ENCODE results near the gene TSSK6. TPM values are rescaled to one million over a fixed set of nuclear protein-coding genes. Genes with fewer than 3 reads are reported as not detected.

TSSK6 gene
- polyA plus RNA-seq, 1 donor (not counting 4 experiments of a cell fraction or from before 2014, with no cell fraction given) = 0.47 TPM

GRCh38 chr19:19558055-19558454 lies 42.7 kb upstream of the TSSK6 start:
- Histone ChIP-seq H3K4me3 (ENCODE audit: control insufficient read depth in 2 of 3, extremely low read depth in 1 of 3, insufficient read depth in 2 of 3, low read depth in 1 of 3, low read length in 3 of 3) (no peak overlapping the region), H4K20me1 (ENCODE audit: control insufficient read depth, extremely low read depth, insufficient read depth, low read length) (no peaks in the 10 kb centered on the region), H3K4me1 (ENCODE audit: control insufficient read depth, extremely low read depth, insufficient read depth, low read length) (no peaks in the 10 kb centered on the region), H3K27ac (ENCODE audit: control insufficient read depth, insufficient read depth, low read length) (no peak overlapping the region), H3K27me3 (ENCODE audit: control insufficient read depth, extremely low read depth, insufficient read depth, low read length) (no peaks in the 10 kb centered on the region), H3K9ac (ENCODE audit: control insufficient read depth, extremely low read depth, insufficient read depth, low read length) (no peak overlapping the region), H3K9me3 (ENCODE audit: control insufficient read depth, low read depth, low read length) (no peaks in the 10 kb centered on the region), H3K9me1 (ENCODE audit: control insufficient read depth, extremely low read depth, insufficient read depth, low read length) (no peaks in the 10 kb centered on the region), H3K4me2 (ENCODE audit: control insufficient read depth, extremely low read depth, insufficient read depth, low read depth, low read length) (no peak overlapping the region), H3K36me3 (ENCODE audit: control insufficient read depth in 2 of 2, extremely low read depth in 1 of 2, insufficient read depth in 2 of 2, low read length in 2 of 2) (no peaks in the 10 kb centered on the region), H3K79me2 (ENCODE audit: control insufficient read depth, insufficient read depth, low read length) (no peaks in the 10 kb centered on the region), H2AFZ (ENCODE audit: control insufficient read depth, low read length) (no peak overlapping the region)
- TF ChIP-seq EZH2 (IDR thresholded peaks at IDR 0.05; ENCODE audit: low read length) (no peak), CTCF (optimal IDR thresholded peaks at IDR 0.05 in 1 of 3, IDR thresholded peaks at IDR 0.05 in 1 of 3, conservative IDR thresholded peaks at IDR 0.05 in 1 of 3; ENCODE audit: extremely low read depth in 1 of 3, insufficient read depth in 2 of 3, low read length in 3 of 3) (no peak)
- DNase-seq (ENCODE audit: low read depth, low spot score) (no peak), FAIRE-seq (no peak)
- dilution Hi-C loops (cut with MboI; ENCODE audit: extremely low pct_ligation_motif_present, low sequenced_read_pairs) = no loop called here

DNA sequence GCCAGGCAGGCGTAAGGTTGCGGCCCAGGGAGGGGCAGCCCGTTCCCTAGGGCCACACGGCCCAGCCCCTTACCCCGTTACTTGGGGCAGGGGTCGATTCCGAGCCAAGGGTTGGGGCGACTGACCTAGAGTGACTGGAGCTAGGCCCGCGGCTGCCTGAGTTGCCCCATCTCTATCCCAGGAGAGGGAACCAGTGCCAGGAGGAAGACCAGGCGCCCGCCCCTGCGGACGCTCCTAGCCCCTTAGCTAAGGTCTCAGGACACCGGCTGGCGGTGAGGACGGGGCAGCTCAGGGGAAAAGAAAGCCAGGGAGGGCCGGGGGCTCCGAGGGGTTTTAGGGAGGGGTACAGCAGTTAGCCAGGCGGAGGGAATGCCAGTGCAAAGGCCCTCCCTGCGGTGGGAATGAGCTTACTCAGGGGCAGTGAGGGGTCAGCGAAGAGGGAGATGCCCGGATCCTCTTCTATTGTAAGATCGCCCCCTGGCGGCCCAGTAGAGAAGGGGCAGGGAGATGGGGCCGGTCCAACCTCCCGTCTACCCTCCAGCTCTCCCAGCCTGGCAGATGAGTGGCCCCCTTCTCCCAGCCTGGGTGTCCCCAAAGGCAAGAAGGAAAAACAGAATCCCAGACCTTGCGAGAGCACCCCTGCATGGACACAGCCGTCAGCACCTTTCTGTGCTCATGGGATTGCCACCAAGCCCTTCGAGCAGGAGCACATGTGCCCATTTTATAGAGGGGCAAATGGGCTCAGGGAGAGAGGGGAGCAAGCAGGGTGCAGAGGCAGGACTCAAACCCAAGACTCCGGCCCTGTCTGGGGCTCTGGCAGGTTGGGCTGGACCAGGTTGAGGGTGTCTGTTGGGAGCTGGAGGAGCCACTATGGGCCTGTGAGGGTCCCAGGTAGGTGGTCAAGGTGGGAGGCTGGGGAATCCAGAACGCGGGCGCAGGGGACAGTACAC lies 39.0 kb upstream of the TSSK6 start:
- TF ChIP-seq CTCF (optimal IDR thresholded peaks at IDR 0.05 in 1 of 3, IDR thresholded peaks at IDR 0.05 in 1 of 3, conservative IDR thresholded peaks at IDR 0.05 in 1 of 3; ENCODE audit: extremely low read depth in 1 of 3, insufficient read depth in 2 of 3, low read length in 3 of 3) (peak; percentile 71 to 88 (median 79)), EZH2 (IDR thresholded peaks at IDR 0.05; ENCODE audit: low read length) (no peak)
- Histone ChIP-seq H4K20me1 (ENCODE audit: control insufficient read depth, extremely low read depth, insufficient read depth, low read length) (no peaks in the 10 kb centered on the region), H3K4me1 (ENCODE audit: control insufficient read depth, extremely low read depth, insufficient read depth, low read length) (no peaks in the 10 kb centered on the region), H3K27ac (ENCODE audit: control insufficient read depth, insufficient read depth, low read length) (no peak overlapping the region), H3K9ac (ENCODE audit: control insufficient read depth, extremely low read depth, insufficient read depth, low read length) (no peak overlapping the region), H3K4me3 (ENCODE audit: control insufficient read depth in 2 of 3, extremely low read depth in 1 of 3, insufficient read depth in 2 of 3, low read depth in 1 of 3, low read length in 3 of 3) (no peak overlapping the region), H3K4me2 (ENCODE audit: control insufficient read depth, extremely low read depth, insufficient read depth, low read depth, low read length) (no peak overlapping the region), H3K36me3 (ENCODE audit: control insufficient read depth in 2 of 2, extremely low read depth in 1 of 2, insufficient read depth in 2 of 2, low read length in 2 of 2) (no peaks in the 10 kb centered on the region), H3K27me3 (ENCODE audit: control insufficient read depth, extremely low read depth, insufficient read depth, low read length) (peaks cover 10% of the 10 kb centered on the region), H2AFZ (ENCODE audit: control insufficient read depth, low read length) (no peak overlapping the region), H3K9me3 (ENCODE audit: control insufficient read depth, low read depth, low read length) (no peaks in the 10 kb centered on the region), H3K79me2 (ENCODE audit: control insufficient read depth, insufficient read depth, low read length) (no peaks in the 10 kb centered on the region), H3K9me1 (ENCODE audit: control insufficient read depth, extremely low read depth, insufficient read depth, low read length) (no peaks in the 10 kb centered on the region)
- dilution Hi-C loops (cut with MboI; ENCODE audit: extremely low pct_ligation_motif_present, low sequenced_read_pairs) = no loop called here
- FAIRE-seq (no peak), DNase-seq (ENCODE audit: low read depth, low spot score) (no peak)
